SK-N-SH treated with all-trans-retinoic acid at 6 μM for 48 hours (cell line): ENCODE measurements around the gene KSR2.

ENCODE experiments used
- ATAC-seq: fragments of 200-7000 bp; cut with Tn5 transposase; 3 replicates; pipeline ENCODE4 v1.9.1; 2020; ENCODE audit warnings: mild to moderate bottlenecking, moderate library complexity
- ARNTL ChIP-seq: fragments of 450-650 bp; formaldehyde crosslinking; IDR thresholded peaks from 2 replicates; pipeline ENCODE4 v1.5.0; 2020; ENCODE audit warnings: low read depth, mild to moderate bottlenecking, moderate library complexity, borderline replicate concordance
- BACH2 ChIP-seq: fragments of 250-450 bp; sonication (Bioruptor Pico); IDR thresholded peaks from 2 replicates; pipeline ENCODE4 v1.9.0; 2021; ENCODE audit warnings: mild to moderate bottlenecking, borderline replicate concordance
- CSDC2 ChIP-seq: fragments of 250-450 bp; sonication (Bioruptor Pico); IDR thresholded peaks from 2 replicates; pipeline ENCODE4 v1.5.0; 2020; ENCODE audit warnings: mild to moderate bottlenecking, moderate library complexity
- ESRRG ChIP-seq: fragments of 250-450 bp; sonication (Bioruptor Pico); IDR thresholded peaks from 2 replicates; pipeline ENCODE4 v1.6.1; 2021; ENCODE audit warnings: mild to moderate bottlenecking
- GLIS3 ChIP-seq: fragments of 250-450 bp; sonication (Bioruptor Pico); IDR thresholded peaks from 2 replicates; pipeline ENCODE4 v1.5.0; 2020; ENCODE audit warnings: mild to moderate bottlenecking, moderate library complexity
- ISL1 ChIP-seq: fragments of 250-450 bp; sonication (Bioruptor Pico); IDR thresholded peaks from 2 replicates; pipeline ENCODE4 v2.1.2; 2022; ENCODE audit warnings: mild to moderate bottlenecking, moderate library complexity
- OSR1 ChIP-seq: fragments of 250-450 bp; sonication (Bioruptor Pico); IDR thresholded peaks from 2 replicates; pipeline ENCODE4 v1.8.0; 2022; ENCODE audit warnings: moderate library complexity, mild to moderate bottlenecking, inconsistent platforms
- PPARA ChIP-seq: fragments of 250-450 bp; sonication (Bioruptor Pico); IDR thresholded peaks from 2 replicates; pipeline ENCODE4 v1.5.0; 2020; ENCODE audit warnings: mild to moderate bottlenecking, borderline replicate concordance
- SNAI2 ChIP-seq: fragments of 250-450 bp; sonication (Bioruptor Pico); IDR thresholded peaks from 2 replicates; pipeline ENCODE4 v1.5.0; 2020; ENCODE audit warnings: mild to moderate bottlenecking, moderate library complexity
- TCF4 ChIP-seq: fragments of 250-450 bp; sonication (Bioruptor Pico); IDR thresholded peaks from 2 replicates; pipeline ENCODE4 v1.8.0; 2021; ENCODE audit warnings: mild to moderate bottlenecking, moderate library complexity, borderline replicate concordance
- TOX ChIP-seq: fragments of 250-450 bp; sonication (Bioruptor Pico); IDR thresholded peaks from 2 replicates; pipeline ENCODE4 v1.8.0; 2021; ENCODE audit warnings: mild to moderate bottlenecking, moderate library complexity, borderline replicate concordance
- ZC3H10 ChIP-seq: fragments of 250-450 bp; sonication (Bioruptor Pico); IDR thresholded peaks from 2 replicates; pipeline ENCODE4 v1.5.1; 2021; ENCODE audit warnings: mild to moderate bottlenecking, moderate library complexity
- ZFP3 ChIP-seq: fragments of 250-450 bp; sonication (Bioruptor Pico); IDR thresholded peaks from 2 replicates; pipeline ENCODE4 v1.5.0; 2020; ENCODE audit warnings: mild to moderate bottlenecking, moderate library complexity
- ZFP30 ChIP-seq: fragments of 450-650 bp; formaldehyde crosslinking; IDR thresholded peaks from 2 replicates; pipeline ENCODE4 v1.5.0; 2022; ENCODE audit warnings: mild to moderate bottlenecking, moderate library complexity
- ZNF565 ChIP-seq: fragments of 450-650 bp; formaldehyde crosslinking; conservative IDR thresholded peaks from 2 replicates; pipeline ENCODE4 v1.5.0; 2020; ENCODE audit warnings: low read depth, mild to moderate bottlenecking, moderate library complexity
- ZNF70 ChIP-seq: fragments of 450-650 bp; formaldehyde crosslinking; IDR thresholded peaks from 2 replicates; pipeline ENCODE4 v1.5.0; 2020; ENCODE audit warnings: mild to moderate bottlenecking, moderate library complexity
- TF ChIP-seq, protein P1 (sequence below): fragments of 250-450 bp; sonication (Bioruptor Pico); IDR thresholded peaks from 2 replicates; pipeline ENCODE4 v1.8.0; 2021; ENCODE audit warnings: low read depth, mild to moderate bottlenecking, moderate library complexity, borderline replicate concordance
- TF ChIP-seq, protein P2 (sequence below): fragments of 250-450 bp; sonication (Bioruptor Pico); IDR thresholded peaks from 2 replicates; pipeline ENCODE4 v1.5.1; 2021; ENCODE audit warnings: mild to moderate bottlenecking, moderate library complexity
- TF ChIP-seq, protein P3 (sequence below): fragments of 250-450 bp; sonication (Bioruptor Pico); IDR thresholded peaks from 2 replicates; pipeline ENCODE4 v1.8.0; 2020; ENCODE audit warnings: mild to moderate bottlenecking, moderate library complexity, borderline replicate concordance
- TF ChIP-seq, protein P4 (sequence below): fragments of 250-450 bp; sonication (Bioruptor Pico); IDR thresholded peaks from 2 replicates; pipeline ENCODE4 v1.5.1; 2020; ENCODE audit warnings: low read depth, mild to moderate bottlenecking, moderate library complexity

The KSR2 gene

DNA sequence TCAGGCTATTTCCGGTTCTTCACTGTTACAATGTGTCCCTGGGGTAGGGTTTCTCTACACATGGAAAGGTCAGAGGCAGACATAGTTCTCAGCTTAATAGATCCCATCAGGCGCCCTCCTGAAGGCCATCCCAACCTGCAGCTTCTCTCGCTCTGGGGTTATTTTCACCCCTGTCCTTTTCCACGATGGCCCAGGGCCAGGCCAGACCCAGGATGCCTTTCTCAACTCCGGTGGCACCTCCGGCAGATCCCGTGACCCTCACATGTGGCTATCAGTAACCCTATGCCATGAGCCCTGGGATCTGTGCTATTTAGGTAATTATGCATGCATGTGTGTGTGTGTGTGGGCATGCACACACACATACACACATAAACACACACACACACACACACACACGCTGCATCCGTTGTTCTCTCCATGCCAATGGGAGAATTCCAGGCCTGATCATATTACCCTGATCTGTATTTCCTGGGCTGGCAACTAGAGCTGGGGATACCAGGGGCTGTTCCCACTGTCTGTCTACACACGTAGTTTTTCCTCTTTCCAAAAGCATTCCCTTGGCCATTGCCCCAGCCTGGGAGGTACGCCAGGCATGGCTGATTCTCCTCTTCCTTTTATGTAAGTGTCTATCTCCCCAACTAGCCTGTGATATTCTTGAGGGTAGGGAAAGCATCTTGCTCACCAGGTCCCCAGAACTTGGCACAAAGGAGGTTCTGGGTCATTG lies 556.2 kb downstream of the KSR2 start:
- no peak for ATAC-seq
- no peak for TF ChIP-seq CSDC2
- TF ChIP-seq ZFP3, result no peak
- no peak for TF ChIP-seq ZC3H10 (CRISPR knock-in tag)
- TF ChIP-seq TCF4 (CRISPR knock-in tag), result no peak
- TF ChIP-seq ARNTL (CRISPR knock-in tag), result no peak
- no peak for TF ChIP-seq ZFP30

DNA sequence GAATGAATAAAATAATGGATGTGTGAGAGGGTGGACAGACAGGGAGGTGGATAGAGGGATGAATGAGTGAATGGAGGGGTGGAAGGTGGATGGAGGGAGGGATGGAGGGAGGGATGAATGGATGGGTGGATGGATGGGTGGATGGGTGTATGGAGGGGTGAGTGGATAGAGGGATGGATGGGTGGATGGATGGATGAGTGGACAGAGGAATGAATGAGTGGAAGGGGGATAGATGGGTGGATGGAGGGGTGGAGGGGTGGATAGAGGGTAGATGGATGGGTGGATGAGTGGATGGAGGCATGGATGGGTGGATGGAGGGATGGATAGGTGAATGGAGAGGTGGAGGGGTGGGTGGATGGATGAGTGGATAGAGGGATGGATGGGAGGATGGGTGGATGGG lies 559.5 kb downstream of the KSR2 start:
- TF ChIP-seq SNAI2 (no peak), GLIS3 (CRISPR knock-in tag) (no peak), BACH2 (CRISPR knock-in tag) (no peak), TCF4 (CRISPR knock-in tag) (no peak), ZFP30 (no peak), PPARA (CRISPR knock-in tag) (no peak), ZNF565 (no peak), ARNTL (CRISPR knock-in tag) (no peak), ZNF70 (no peak)
- TF ChIP-seq, protein P1, sequence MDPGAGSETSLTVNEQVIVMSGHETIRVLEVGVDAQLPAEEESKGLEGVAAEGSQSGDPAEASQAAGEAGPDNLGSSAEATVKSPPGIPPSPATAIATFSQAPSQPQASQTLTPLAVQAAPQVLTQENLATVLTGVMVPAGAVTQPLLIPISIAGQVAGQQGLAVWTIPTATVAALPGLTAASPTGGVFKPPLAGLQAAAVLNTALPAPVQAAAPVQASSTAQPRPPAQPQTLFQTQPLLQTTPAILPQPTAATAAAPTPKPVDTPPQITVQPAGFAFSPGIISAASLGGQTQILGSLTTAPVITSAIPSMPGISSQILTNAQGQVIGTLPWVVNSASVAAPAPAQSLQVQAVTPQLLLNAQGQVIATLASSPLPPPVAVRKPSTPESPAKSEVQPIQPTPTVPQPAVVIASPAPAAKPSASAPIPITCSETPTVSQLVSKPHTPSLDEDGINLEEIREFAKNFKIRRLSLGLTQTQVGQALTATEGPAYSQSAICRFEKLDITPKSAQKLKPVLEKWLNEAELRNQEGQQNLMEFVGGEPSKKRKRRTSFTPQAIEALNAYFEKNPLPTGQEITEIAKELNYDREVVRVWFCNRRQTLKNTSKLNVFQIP (CRISPR knock-in tag), result no peak
- TF ChIP-seq, protein P2, sequence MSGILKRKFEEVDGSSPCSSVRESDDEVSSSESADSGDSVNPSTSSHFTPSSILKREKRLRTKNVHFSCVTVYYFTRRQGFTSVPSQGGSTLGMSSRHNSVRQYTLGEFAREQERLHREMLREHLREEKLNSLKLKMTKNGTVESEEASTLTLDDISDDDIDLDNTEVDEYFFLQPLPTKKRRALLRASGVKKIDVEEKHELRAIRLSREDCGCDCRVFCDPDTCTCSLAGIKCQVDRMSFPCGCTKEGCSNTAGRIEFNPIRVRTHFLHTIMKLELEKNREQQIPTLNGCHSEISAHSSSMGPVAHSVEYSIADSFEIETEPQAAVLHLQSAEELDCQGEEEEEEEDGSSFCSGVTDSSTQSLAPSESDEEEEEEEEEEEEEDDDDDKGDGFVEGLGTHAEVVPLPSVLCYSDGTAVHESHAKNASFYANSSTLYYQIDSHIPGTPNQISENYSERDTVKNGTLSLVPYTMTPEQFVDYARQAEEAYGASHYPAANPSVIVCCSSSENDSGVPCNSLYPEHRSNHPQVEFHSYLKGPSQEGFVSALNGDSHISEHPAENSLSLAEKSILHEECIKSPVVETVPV, result no peak
- no peak for ATAC-seq

DNA sequence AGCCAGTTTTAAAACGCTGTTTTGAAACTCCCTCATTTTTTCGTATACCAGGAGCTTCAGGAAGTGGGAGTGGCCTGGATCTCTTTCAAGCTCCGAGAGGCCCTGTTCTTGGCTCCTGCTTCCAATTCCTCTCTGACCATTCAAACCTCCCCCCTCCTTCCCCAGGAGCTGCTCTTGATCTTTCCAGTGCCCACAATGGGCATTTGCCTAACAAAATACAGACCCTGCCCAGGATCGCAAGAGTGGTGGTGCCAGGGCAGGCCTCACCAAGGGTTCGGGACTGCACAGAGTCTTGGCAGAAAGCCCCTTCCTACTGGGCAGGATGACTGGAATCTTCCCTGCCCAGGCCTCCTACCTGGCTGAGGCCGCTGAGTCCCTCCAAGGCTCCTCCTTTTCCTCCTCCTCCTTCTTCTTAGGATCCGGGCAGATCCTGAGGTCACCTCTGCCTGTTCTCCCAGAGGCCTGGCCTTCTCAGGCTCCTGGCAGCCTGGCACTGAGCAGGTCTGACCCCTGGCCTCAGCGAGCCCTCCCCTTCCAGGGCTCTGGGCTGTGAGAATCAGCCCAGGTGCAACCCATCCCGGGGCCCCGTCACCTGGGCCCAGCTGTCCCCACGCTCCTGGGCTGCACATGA lies 560.5 kb downstream of the KSR2 start:
- ATAC-seq, result peak; percentile 38; the same call in 1 of the 3 replicates
- TF ChIP-seq, protein P3, sequence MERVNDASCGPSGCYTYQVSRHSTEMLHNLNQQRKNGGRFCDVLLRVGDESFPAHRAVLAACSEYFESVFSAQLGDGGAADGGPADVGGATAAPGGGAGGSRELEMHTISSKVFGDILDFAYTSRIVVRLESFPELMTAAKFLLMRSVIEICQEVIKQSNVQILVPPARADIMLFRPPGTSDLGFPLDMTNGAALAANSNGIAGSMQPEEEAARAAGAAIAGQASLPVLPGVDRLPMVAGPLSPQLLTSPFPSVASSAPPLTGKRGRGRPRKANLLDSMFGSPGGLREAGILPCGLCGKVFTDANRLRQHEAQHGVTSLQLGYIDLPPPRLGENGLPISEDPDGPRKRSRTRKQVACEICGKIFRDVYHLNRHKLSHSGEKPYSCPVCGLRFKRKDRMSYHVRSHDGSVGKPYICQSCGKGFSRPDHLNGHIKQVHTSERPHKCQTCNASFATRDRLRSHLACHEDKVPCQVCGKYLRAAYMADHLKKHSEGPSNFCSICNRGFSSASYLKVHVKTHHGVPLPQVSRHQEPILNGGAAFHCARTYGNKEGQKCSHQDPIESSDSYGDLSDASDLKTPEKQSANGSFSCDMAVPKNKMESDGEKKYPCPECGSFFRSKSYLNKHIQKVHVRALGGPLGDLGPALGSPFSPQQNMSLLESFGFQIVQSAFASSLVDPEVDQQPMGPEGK (CRISPR knock-in tag), result no peak
- TF ChIP-seq GLIS3 (CRISPR knock-in tag) (no peak), TOX (CRISPR knock-in tag) (no peak), OSR1 (CRISPR knock-in tag) (no peak), ISL1 (CRISPR knock-in tag) (no peak), ZFP3 (no peak)

DNA sequence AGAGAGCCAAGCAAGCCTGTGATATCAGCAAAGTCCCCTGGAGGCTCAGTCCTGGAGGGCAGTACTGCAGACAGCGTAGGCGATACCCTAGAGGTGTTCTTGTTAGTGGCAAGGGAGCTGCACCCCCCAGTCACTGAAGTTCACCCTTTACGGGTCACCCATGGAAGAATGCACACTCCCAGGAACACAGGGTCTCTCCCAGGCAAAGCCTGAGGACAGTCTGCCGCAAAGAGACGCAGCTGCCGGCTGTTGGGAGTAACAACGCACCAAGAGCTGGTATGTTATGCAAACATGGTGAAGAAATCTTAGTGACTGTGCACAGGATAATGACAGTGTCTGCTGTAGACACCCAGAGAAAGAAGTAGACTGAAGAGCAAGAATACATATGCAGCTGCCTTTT lies 563.9 kb downstream of the KSR2 start:
- ATAC-seq, result no peak
- TF ChIP-seq, protein P4, sequence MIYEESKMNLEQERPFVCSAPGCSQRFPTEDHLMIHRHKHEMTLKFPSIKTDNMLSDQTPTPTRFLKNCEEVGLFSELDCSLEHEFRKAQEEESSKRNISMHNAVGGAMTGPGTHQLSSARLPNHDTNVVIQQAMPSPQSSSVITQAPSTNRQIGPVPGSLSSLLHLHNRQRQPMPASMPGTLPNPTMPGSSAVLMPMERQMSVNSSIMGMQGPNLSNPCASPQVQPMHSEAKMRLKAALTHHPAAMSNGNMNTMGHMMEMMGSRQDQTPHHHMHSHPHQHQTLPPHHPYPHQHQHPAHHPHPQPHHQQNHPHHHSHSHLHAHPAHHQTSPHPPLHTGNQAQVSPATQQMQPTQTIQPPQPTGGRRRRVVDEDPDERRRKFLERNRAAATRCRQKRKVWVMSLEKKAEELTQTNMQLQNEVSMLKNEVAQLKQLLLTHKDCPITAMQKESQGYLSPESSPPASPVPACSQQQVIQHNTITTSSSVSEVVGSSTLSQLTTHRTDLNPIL, result no peak
- TF ChIP-seq TCF4 (CRISPR knock-in tag) (no peak), SNAI2 (no peak), TOX (CRISPR knock-in tag) (no peak), ISL1 (CRISPR knock-in tag) (no peak), OSR1 (CRISPR knock-in tag) (no peak), CSDC2 (no peak), ARNTL (CRISPR knock-in tag) (no peak), ESRRG (CRISPR knock-in tag) (no peak), GLIS3 (CRISPR knock-in tag) (no peak)
- TF ChIP-seq, protein P2, result no peak
- TF ChIP-seq, protein P3 (CRISPR knock-in tag), result no peak
